HepG2 (cell line): Measurements from ENCODE around the gene VPS26A.

Source experiments
- FOXA1 ChIP-seq, 2 experiments: fragments of 450-650 bp in 1 of 2; sonication (generic) in 1 of 2; formaldehyde crosslinking in 1 of 2; IDR thresholded peaks; 2 replicates each; pipeline versions ENCODE4 v1.4.0 to v1.6.1; 2016 to 2020; ENCODE audit warnings: missing genetic modification reagents in 1 of 2
- NFYB ChIP-seq: sonication (generic); formaldehyde crosslinking; IDR thresholded peaks from 2 replicates; pipeline ENCODE4 v1.4.0; 2020; ENCODE audit warnings: missing genetic modification reagents
- POLR2A ChIP-seq, 2 experiments: IDR thresholded peaks; 2 replicates each; pipeline ENCODE4 v1.6.1; 2011; ENCODE audit warnings: low read depth in 2 of 2, low read length in 2 of 2, mild to moderate bottlenecking in 1 of 2, moderate library complexity in 1 of 2; ENCODE audit not compliant: insufficient read depth in 1 of 2
- ZNF224 ChIP-seq: sonication (generic); formaldehyde crosslinking; IDR thresholded peaks from 2 replicates; pipeline ENCODE4 v1.5.0; 2020; ENCODE audit warnings: mild to moderate bottlenecking, missing genetic modification reagents

- TF ChIP-seq POLR2A (IDR thresholded peaks at IDR 0.05; ENCODE audit: insufficient read depth in 1 of 2, low read depth in 2 of 2, low read length in 2 of 2) = no peak
- TF ChIP-seq NFYB (CRISPR knock-in tag) = no peak
- TF ChIP-seq ZNF224 (CRISPR knock-in tag) = no peak
- no peak for TF ChIP-seq FOXA1 (IDR thresholded peaks at IDR 0.05)
- no peak for TF ChIP-seq FOXA1 (CRISPR knock-in tag; IDR thresholded peaks at IDR 0.05)
Observed at GRCh38 chr10:69209787-69210484, 86.0 kb downstream of the VPS26A start.
